ENCODE results near the gene GATAD2B. TPM values are rescaled to one million over a fixed set of nuclear protein-coding genes. Genes with fewer than 3 reads are reported as not detected.

Gene GATAD2B
- total RNA-seq, 4 donors from 2014 or later, result 16.7 to 28.1 (median 20.2) TPM

GRCh38 chr1:153929981-153930948 lies 7.5 kb upstream of the GATAD2B start:
- no peak overlapping the region for H3K4me3 ChIP-seq
- H3K9me3 ChIP-seq, result no peaks in the 10 kb centered on the region
- 85% methylated on average over 14 of the region's 14 CpGs; no CpG with 5 or more reads in 1 of the 2 donors for WGBS, 2 donors (ENCODE audit: low coverage in 1 of 2)
- intact Hi-C loops (cut with DNase I; ENCODE audit: low total_unique reads) (no loop called here), in situ Hi-C loops (cut with MboI; ENCODE audit: low pct_ligation_motif_present in 1 of 4, low pct_unique_long_range_greater_than_20kb in 1 of 4, low sequenced_read_pairs in 3 of 4) (loop anchor here in 2 of 4 donors (25.0 kb wide), 1 partner anchor 118 kb away; no protein-coding TSS in a partner anchor)
- H3K27ac ChIP-seq, result no peak overlapping the region
- H3K27me3 ChIP-seq, result no peaks in the 10 kb centered on the region
- H3K4me1 ChIP-seq, result peaks cover 0 to 6% (median 0%) of the 10 kb centered on the region in 4 donors
- no peak for DNase-seq
- TF ChIP-seq CTCF (IDR thresholded peaks at IDR 0.05) (no peak), POLR2A (IDR thresholded peaks at IDR 0.05) (no peak), EP300 (IDR thresholded peaks at IDR 0.05; ENCODE audit: low read depth) (no peak), POLR2AphosphoS5 (IDR thresholded peaks at IDR 0.05) (no peak)
- H3K36me3 ChIP-seq, result peaks cover 0 to 20% (median 9%) of the 10 kb centered on the region in 4 donors

GRCh38 chr1:153929426-153929825 lies 6.7 kb upstream of the GATAD2B start:
- Histone ChIP-seq H3K4me3 (no peak overlapping the region), H3K27ac (peak overlapping the region in 1 of 4 donors; percentile 46), H3K9me3 (no peaks in the 10 kb centered on the region), H3K36me3 (peaks cover 0 to 20% (median 6%) of the 10 kb centered on the region in 4 donors), H3K27me3 (no peaks in the 10 kb centered on the region), H3K4me1 (peaks cover 0 to 6% (median under 1%) of the 10 kb centered on the region in 4 donors)
- intact Hi-C loops (cut with DNase I; ENCODE audit: low total_unique reads), result no loop called here
- in situ Hi-C loops (cut with MboI; ENCODE audit: low pct_ligation_motif_present in 1 of 4, low pct_unique_long_range_greater_than_20kb in 1 of 4, low sequenced_read_pairs in 3 of 4), result loop anchor here in 2 of 4 donors (25.0 kb wide), 1 partner anchor 117 kb away; no protein-coding TSS in a partner anchor
- no peak for DNase-seq
- TF ChIP-seq EP300 (IDR thresholded peaks at IDR 0.05; ENCODE audit: low read depth), result no peak
- TF ChIP-seq POLR2A (IDR thresholded peaks at IDR 0.05), result no peak
- TF ChIP-seq CTCF (IDR thresholded peaks at IDR 0.05), result no peak
- no peak for TF ChIP-seq POLR2AphosphoS5 (IDR thresholded peaks at IDR 0.05)
- WGBS, 2 donors (ENCODE audit: low coverage in 1 of 2), result 84 to 100% methylated on average over 4 to 5 of the region's 5 CpGs

GRCh38 chr1:153928791-153929341 lies 6.1 kb upstream of the GATAD2B start:
- TF ChIP-seq EP300 (IDR thresholded peaks at IDR 0.05; ENCODE audit: low read depth) (no peak), CTCF (IDR thresholded peaks at IDR 0.05) (no peak), POLR2A (IDR thresholded peaks at IDR 0.05) (no peak), POLR2AphosphoS5 (IDR thresholded peaks at IDR 0.05) (no peak)
- peak overlapping the region in 2 of 4 donors; percentile 1 to 46 for H3K27ac ChIP-seq
- in situ Hi-C loops (cut with MboI; ENCODE audit: low pct_ligation_motif_present in 1 of 4, low pct_unique_long_range_greater_than_20kb in 1 of 4, low sequenced_read_pairs in 3 of 4), result loop anchor here in 2 of 4 donors (25.0 kb wide), 1 partner anchor 117 kb away; no protein-coding TSS in a partner anchor

GRCh38 chr1:153928245-153928644 lies 5.5 kb upstream of the GATAD2B start:
- Histone ChIP-seq H3K4me1 (peaks cover 6 to 11% (median 9%) of the 10 kb centered on the region in 4 donors), H3K4me3 (no peak overlapping the region), H3K27me3 (no peaks in the 10 kb centered on the region), H3K27ac (peak overlapping the region in 2 of 4 donors; percentile 1 to 46), H3K36me3 (peaks cover 0 to 10% (median under 1%) of the 10 kb centered on the region in 4 donors), H3K9me3 (no peaks in the 10 kb centered on the region)
- DNase-seq, result no peak
- 62 to 75% methylated on average over 1 of the region's 1 CpG for WGBS, 2 donors (ENCODE audit: low coverage in 1 of 2)
- in situ Hi-C loops (cut with MboI; ENCODE audit: low pct_ligation_motif_present in 1 of 4, low pct_unique_long_range_greater_than_20kb in 1 of 4, low sequenced_read_pairs in 3 of 4) (loop anchor here in 2 of 4 donors (25.0 kb wide), 1 partner anchor 116 kb away; no protein-coding TSS in a partner anchor), intact Hi-C loops (cut with DNase I; ENCODE audit: low total_unique reads) (no loop called here)
- TF ChIP-seq POLR2A (IDR thresholded peaks at IDR 0.05) (no peak), EP300 (IDR thresholded peaks at IDR 0.05; ENCODE audit: low read depth) (no peak), POLR2AphosphoS5 (IDR thresholded peaks at IDR 0.05) (no peak), CTCF (IDR thresholded peaks at IDR 0.05) (no peak)

More at GRCh38 chr1:153928791-153929341, 6.1 kb upstream of the GATAD2B start:
- H3K36me3 ChIP-seq, result peaks cover 0 to 16% (median 3%) of the 10 kb centered on the region in 4 donors
- intact Hi-C loops (cut with DNase I; ENCODE audit: low total_unique reads), result no loop called here
- H3K27me3 ChIP-seq, result no peaks in the 10 kb centered on the region
- no peaks in the 10 kb centered on the region for H3K9me3 ChIP-seq
- no peak for DNase-seq
- no peak overlapping the region for H3K4me3 ChIP-seq
- WGBS, 2 donors (ENCODE audit: low coverage in 1 of 2), result 60 to 67% methylated on average over 2 to 4 of the region's 4 CpGs
- H3K4me1 ChIP-seq, result peaks cover 3 to 9% (median 5%) of the 10 kb centered on the region in 4 donors
